ENCODE measurements around the gene ABCA10.

DNA sequence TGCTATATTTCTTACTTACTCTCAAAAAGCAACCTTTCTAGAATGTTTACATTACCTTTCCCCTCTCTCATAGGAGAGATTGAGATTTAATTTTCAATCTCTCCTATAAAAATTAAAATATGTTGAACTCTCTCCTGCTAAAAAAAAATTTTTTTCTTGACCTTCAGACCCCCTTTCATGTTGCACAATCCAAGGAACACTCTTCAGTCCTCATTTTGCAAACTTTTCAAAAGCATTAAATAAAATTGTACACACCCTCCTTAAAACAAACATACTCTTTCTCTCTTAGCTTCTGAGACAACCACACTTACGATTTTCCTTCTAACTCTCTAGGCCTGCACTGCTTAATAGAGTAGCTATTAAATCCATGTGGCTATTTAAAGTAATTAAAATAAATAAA lies 78.3 kb downstream of the ABCA10 start:
- TF ChIP-seq CTCF (IDR thresholded peaks at IDR 0.05) = no peak
- TF ChIP-seq EZH2 (IDR thresholded peaks at IDR 0.05; ENCODE audit: borderline replicate concordance, insufficient read depth, low read depth, low read length, poor library complexity, severe bottlenecking) = no peak
